Caco-2 (cell line): Measurements from ENCODE around the gene SERINC5. TPM values are rescaled to one million over a fixed set of nuclear protein-coding genes. Genes with fewer than 3 reads are reported as not detected.

Experiments used
- BruUV-seq: library from RNA; stranded (reverse); fragments of 400-500 nt; replicated peaks from 2 replicates; lab custom pipeline; 2021; lab: Mats Ljungman, UMichigan
- CTCF ChIA-PET: fragments of 300-600 bp; sonication (Branson Sonifier 250); formaldehyde crosslinking; loops from one replicate; lab custom pipeline; 2022; ENCODE audit warnings: antibody characterized with exemption; lab: Charles Lee
- POLR2A ChIA-PET: fragments of 300-600 bp; sonication (Branson Sonifier 250); formaldehyde crosslinking; loops from one replicate; lab custom pipeline; 2022; ENCODE audit warnings: antibody characterized with exemption; lab: Charles Lee
- DNase-seq, 2 experiments: peaks; one replicate each; pipeline versions ENCODE4 v3.0.0 to v3.0.0-alpha.2; 2020 to 2022
- H3K27me3 ChIP-seq: replicated peaks from 2 replicates; pipeline ENCODE4 v1.6.0; 2011; ENCODE audit warnings: low read length; ENCODE audit not compliant: control insufficient read depth, insufficient read depth
- H3K36me3 ChIP-seq: 2 replicates; pipeline ENCODE4 v1.5.1; 2011; ENCODE audit warnings: low read length; ENCODE audit not compliant: control insufficient read depth, insufficient read depth
- H3K4me1 ChIP-seq: fragments of 250-450 bp; sonication (Bioruptor Pico); 2 replicates; pipeline ENCODE4 v1.5.1; 2020; ENCODE audit warnings: mild to moderate bottlenecking
- H3K4me3 ChIP-seq: 2 replicates; pipeline ENCODE4 v1.5.1; 2011; ENCODE audit warnings: low read depth, mild to moderate bottlenecking, control low read depth, low read length
- H3K9me3 ChIP-seq: fragments of 250-450 bp; sonication (Bioruptor Pico); 2 replicates; pipeline ENCODE4 v1.5.1; 2020; ENCODE audit warnings: mild to moderate bottlenecking, moderate library complexity
- H3K27ac Mint-ChIP-seq: one replicate; pipeline ENCODE4 v1.8.0; 2022; ENCODE audit warnings: mixed read lengths; ENCODE audit not compliant: unreplicated experiment
- H3K27me3 Mint-ChIP-seq: one replicate; pipeline ENCODE4 v1.8.0; 2022; ENCODE audit warnings: mixed read lengths; ENCODE audit not compliant: insufficient read depth, unreplicated experiment
- H3K36me3 Mint-ChIP-seq: one replicate; pipeline ENCODE4 v1.8.0; 2022; ENCODE audit warnings: mild to moderate bottlenecking, mixed read lengths; ENCODE audit not compliant: insufficient read depth, unreplicated experiment
- H3K4me1 Mint-ChIP-seq: one replicate; pipeline ENCODE4 v1.8.0; 2022; ENCODE audit warnings: low read depth, mixed read lengths; ENCODE audit not compliant: unreplicated experiment
- H3K4me3 Mint-ChIP-seq: one replicate; pipeline ENCODE4 v1.8.0; 2022; ENCODE audit warnings: mild to moderate bottlenecking, moderate library complexity, mixed read lengths; ENCODE audit not compliant: unreplicated experiment
- H3K9me3 Mint-ChIP-seq: one replicate; pipeline ENCODE4 v1.8.0; 2022; ENCODE audit warnings: mixed read lengths; ENCODE audit not compliant: unreplicated experiment
- intact Hi-C: fragments of 100-400 bp; cut with micrococcal nuclease; formaldehyde crosslinking; loops from one replicate; pipeline ENCODE4 v1.10.0; 2022; ENCODE audit not compliant: unreplicated experiment
- total RNA-seq: library from RNA; stranded (reverse); gene quantifications from 2 replicates; pipeline ENCODE4 v1.2.3, GENCODE V29; 2022
- TF ChIP-seq, protein P1 (sequence below), 2 experiments: fragments of 200-600 bp in 1 of 2; IDR thresholded peaks; 1 replicate in 1 of 2; 2 replicates in 1 of 2; pipeline versions ENCODE4 v1.5.1 to v1.8.0; 2011 to 2022; ENCODE audit warnings: antibody characterized with exemption in 1 of 2, control low read depth in 1 of 2, inconsistent platforms in 1 of 2, low read depth in 1 of 2, low read length in 1 of 2, mild to moderate bottlenecking in 1 of 2, moderate library complexity in 1 of 2; ENCODE audit not compliant: insufficient read depth in 1 of 2, severe bottlenecking in 1 of 2, unreplicated experiment in 1 of 2

Gene SERINC5
- total RNA-seq, 1 experiment from 2014 or later: 225 TPM

DNA sequence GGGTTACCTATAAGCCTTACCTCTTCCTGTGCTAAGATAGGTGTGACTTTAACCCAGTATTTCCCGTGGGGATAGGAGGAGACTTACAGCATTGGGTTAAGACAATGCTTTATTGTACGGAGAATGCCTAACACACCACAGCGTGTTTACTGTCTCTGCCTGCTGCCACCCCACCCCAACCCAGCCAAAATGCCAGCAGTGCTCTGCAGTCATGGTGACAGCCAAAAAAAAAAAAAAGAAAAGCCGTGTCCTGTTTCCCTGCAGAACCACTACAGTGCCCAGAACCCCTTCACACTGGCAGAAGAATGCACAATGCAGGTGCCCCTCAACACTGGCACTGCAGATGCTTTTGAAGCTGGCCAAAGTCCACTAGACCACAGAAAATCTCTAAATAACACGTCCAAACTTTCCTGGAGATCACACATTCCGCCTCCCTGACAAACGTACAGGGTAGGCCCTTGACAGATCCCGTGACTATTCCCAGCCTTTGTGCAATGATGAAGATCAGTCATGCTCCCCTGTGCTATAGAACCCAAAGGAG, 102.2 kb downstream of the SERINC5 start:
- no peaks in the 10 kb centered on the region for H3K27me3 Mint-ChIP-seq
- TF ChIP-seq, protein P1, sequence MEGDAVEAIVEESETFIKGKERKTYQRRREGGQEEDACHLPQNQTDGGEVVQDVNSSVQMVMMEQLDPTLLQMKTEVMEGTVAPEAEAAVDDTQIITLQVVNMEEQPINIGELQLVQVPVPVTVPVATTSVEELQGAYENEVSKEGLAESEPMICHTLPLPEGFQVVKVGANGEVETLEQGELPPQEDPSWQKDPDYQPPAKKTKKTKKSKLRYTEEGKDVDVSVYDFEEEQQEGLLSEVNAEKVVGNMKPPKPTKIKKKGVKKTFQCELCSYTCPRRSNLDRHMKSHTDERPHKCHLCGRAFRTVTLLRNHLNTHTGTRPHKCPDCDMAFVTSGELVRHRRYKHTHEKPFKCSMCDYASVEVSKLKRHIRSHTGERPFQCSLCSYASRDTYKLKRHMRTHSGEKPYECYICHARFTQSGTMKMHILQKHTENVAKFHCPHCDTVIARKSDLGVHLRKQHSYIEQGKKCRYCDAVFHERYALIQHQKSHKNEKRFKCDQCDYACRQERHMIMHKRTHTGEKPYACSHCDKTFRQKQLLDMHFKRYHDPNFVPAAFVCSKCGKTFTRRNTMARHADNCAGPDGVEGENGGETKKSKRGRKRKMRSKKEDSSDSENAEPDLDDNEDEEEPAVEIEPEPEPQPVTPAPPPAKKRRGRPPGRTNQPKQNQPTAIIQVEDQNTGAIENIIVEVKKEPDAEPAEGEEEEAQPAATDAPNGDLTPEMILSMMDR (IDR thresholded peaks at IDR 0.05; ENCODE audit: insufficient read depth in 1 of 2, low read depth in 1 of 2, low read length in 1 of 2, severe bottlenecking in 1 of 2, unreplicated experiment in 1 of 2): no peak
- no peak for DNase-seq
- Histone ChIP-seq H3K9me3 (no peaks in the 10 kb centered on the region), H3K27me3 (no peaks in the 10 kb centered on the region), H3K4me1 (peaks cover 16% of the 10 kb centered on the region), H3K4me3 (no peak overlapping the region), H3K36me3 (peaks cover 11% of the 10 kb centered on the region)
- no peak overlapping the region for H3K4me3 Mint-ChIP-seq
- ChIA-PET POLR2A (interaction anchor here (0.6 kb wide), 1 partner anchor 33 kb away, joined by 13 read pairs; no protein-coding TSS in a partner anchor), CTCF (interaction anchor here (0.7 kb wide), 1 partner anchor 54 kb away, joined by 3 read pairs; no protein-coding TSS in a partner anchor)
- intact Hi-C loops: no loop called here
- no peak overlapping the region for H3K27ac Mint-ChIP-seq
- H3K9me3 Mint-ChIP-seq: no peaks in the 10 kb centered on the region
- H3K36me3 Mint-ChIP-seq: peaks cover 100% of the 10 kb centered on the region
- BruUV-seq: no TSS peak
- H3K4me1 Mint-ChIP-seq: peaks cover 43% of the 10 kb centered on the region

DNA sequence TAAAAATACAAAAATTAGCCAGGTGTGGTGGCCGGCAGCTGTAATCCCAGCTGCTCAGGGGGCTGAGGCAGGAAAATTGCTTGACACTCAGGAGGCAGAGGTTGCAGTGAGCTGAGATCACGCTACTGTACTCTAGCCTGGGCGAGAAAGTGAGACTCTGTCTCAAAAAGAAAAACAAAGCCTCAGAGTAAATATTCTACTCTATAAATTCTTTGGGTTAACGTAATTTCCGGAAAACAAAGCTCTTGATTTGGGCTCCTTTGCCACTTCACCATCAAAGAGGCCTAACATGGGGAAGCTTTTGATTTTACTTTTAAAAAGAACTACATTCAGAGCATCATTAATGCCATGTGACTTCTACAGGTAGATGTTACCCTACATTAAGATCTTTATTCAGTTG, 103.1 kb downstream of the SERINC5 start:
- no peaks in the 10 kb centered on the region for H3K27me3 Mint-ChIP-seq
- no peak overlapping the region for H3K4me3 Mint-ChIP-seq
- Histone ChIP-seq H3K27me3 (no peaks in the 10 kb centered on the region), H3K4me1 (peaks cover 14% of the 10 kb centered on the region), H3K4me3 (no peak overlapping the region), H3K36me3 (peaks cover 12% of the 10 kb centered on the region), H3K9me3 (no peaks in the 10 kb centered on the region)
- ChIA-PET CTCF (no interaction called here), POLR2A (no interaction called here)
- no peak overlapping the region for H3K27ac Mint-ChIP-seq
- intact Hi-C loops: no loop called here
- peaks cover 100% of the 10 kb centered on the region for H3K36me3 Mint-ChIP-seq
- no TSS peak for BruUV-seq
- no peak for DNase-seq
- no peaks in the 10 kb centered on the region for H3K9me3 Mint-ChIP-seq
- peaks cover 36% of the 10 kb centered on the region for H3K4me1 Mint-ChIP-seq
- TF ChIP-seq, protein P1 (IDR thresholded peaks at IDR 0.05; ENCODE audit: insufficient read depth in 1 of 2, low read depth in 1 of 2, low read length in 1 of 2, severe bottlenecking in 1 of 2, unreplicated experiment in 1 of 2): no peak

GRCh38 chr5:80151890-80152289, 104.0 kb downstream of the SERINC5 start:
- H3K36me3 Mint-ChIP-seq: peaks cover 100% of the 10 kb centered on the region
- Histone ChIP-seq H3K4me3 (no peak overlapping the region), H3K27me3 (no peaks in the 10 kb centered on the region), H3K36me3 (peaks cover 12% of the 10 kb centered on the region), H3K9me3 (no peaks in the 10 kb centered on the region), H3K4me1 (peaks cover 11% of the 10 kb centered on the region)
- no peak for DNase-seq
- H3K9me3 Mint-ChIP-seq: no peaks in the 10 kb centered on the region
- intact Hi-C loops: no loop called here
- no peaks in the 10 kb centered on the region for H3K27me3 Mint-ChIP-seq
- TF ChIP-seq, protein P1 (IDR thresholded peaks at IDR 0.05; ENCODE audit: insufficient read depth in 1 of 2, low read depth in 1 of 2, low read length in 1 of 2, severe bottlenecking in 1 of 2, unreplicated experiment in 1 of 2): no peak
- no peak overlapping the region for H3K27ac Mint-ChIP-seq
- no TSS peak for BruUV-seq
- H3K4me1 Mint-ChIP-seq: peaks cover 36% of the 10 kb centered on the region
- POLR2A ChIA-PET: no interaction called here
- no peak overlapping the region for H3K4me3 Mint-ChIP-seq
- CTCF ChIA-PET: no interaction called here
